ENCODE data around the gene CEACAM18.

The CEACAM18 gene

GRCh38 chr19:51478381-51479234, at the start of gene CEACAM18:
CEACAM18 (plus strand) TSS chr19:51478539.
- H3K4me3 ChIP-seq (ENCODE audit: low read depth, low read length, poor library complexity, severe bottlenecking) = no peak within 1 kb of the TSS
- no peaks in the 10 kb centered on the region for H3K9me3 ChIP-seq (ENCODE audit: low read length)
- H3K27me3 ChIP-seq (ENCODE audit: insufficient read depth, low read length) = peaks cover 4% of the 10 kb centered on the region; the same call in 1 of the 2 replicates
- no peaks in the 10 kb centered on the region for H3K36me3 ChIP-seq (ENCODE audit: insufficient read depth, low read length)
- no peaks in the 10 kb centered on the region for H3K9me2 ChIP-seq (ENCODE audit: low read depth, low read length)
- no peaks in the 10 kb centered on the region for H3F3A ChIP-seq (ENCODE audit: insufficient read depth, low read length)
- TF ChIP-seq CTCF (IDR thresholded peaks at IDR 0.05; ENCODE audit: low read length) (no peak), EZH2 (IDR thresholded peaks at IDR 0.05; ENCODE audit: borderline replicate concordance, low read length) (no peak)
- H3K27ac ChIP-seq (ENCODE audit: low read depth, low read length, poor library complexity, severe bottlenecking) = no peak within 1 kb of the TSS
- no peak within 1 kb of the TSS for H3K4me2 ChIP-seq (ENCODE audit: low read length)
- no peak within 1 kb of the TSS for H3K9ac ChIP-seq (ENCODE audit: low read length)
- no peaks in the 10 kb centered on the region for H4K20me1 ChIP-seq (ENCODE audit: insufficient read depth, low read length)
- H3K4me1 ChIP-seq (ENCODE audit: insufficient read depth, low read length, severe bottlenecking) = no peaks in the 10 kb centered on the region
- H2AFZ ChIP-seq (ENCODE audit: low read length) = no peak within 1 kb of the TSS
- H3K79me2 ChIP-seq (ENCODE audit: insufficient read depth, low read length) = no peaks in the 10 kb centered on the region

- Histone ChIP-seq H3F3A (ENCODE audit: insufficient read depth, low read length) (no peaks in the 10 kb centered on the region), H3K4me2 (ENCODE audit: low read length) (no peak overlapping the region), H3K9ac (ENCODE audit: low read length) (no peak overlapping the region), H3K4me1 (ENCODE audit: insufficient read depth, low read length, severe bottlenecking) (no peaks in the 10 kb centered on the region), H3K9me3 (ENCODE audit: low read length) (no peaks in the 10 kb centered on the region), H3K27me3 (ENCODE audit: insufficient read depth, low read length) (peaks cover 19% of the 10 kb centered on the region; the same call in 1 of the 2 replicates), H3K4me3 (ENCODE audit: low read depth, low read length, poor library complexity, severe bottlenecking) (no peak overlapping the region), H3K79me2 (ENCODE audit: insufficient read depth, low read length) (no peaks in the 10 kb centered on the region), H3K36me3 (ENCODE audit: insufficient read depth, low read length) (no peaks in the 10 kb centered on the region), H2AFZ (ENCODE audit: low read length) (no peak overlapping the region), H3K9me2 (ENCODE audit: low read depth, low read length) (no peaks in the 10 kb centered on the region), H4K20me1 (ENCODE audit: insufficient read depth, low read length) (no peaks in the 10 kb centered on the region), H3K27ac (ENCODE audit: low read depth, low read length, poor library complexity, severe bottlenecking) (no peak overlapping the region)
- TF ChIP-seq CTCF (IDR thresholded peaks at IDR 0.05; ENCODE audit: low read length) = no peak
- no peak for TF ChIP-seq EZH2 (IDR thresholded peaks at IDR 0.05; ENCODE audit: borderline replicate concordance, low read length)
Observed at GRCh38 chr19:51430221-51430620, 48.1 kb upstream of the CEACAM18 start.

GRCh38 chr19:51431124-51431523, 47.2 kb upstream of the CEACAM18 start:
- Histone ChIP-seq H2AFZ (ENCODE audit: low read length) (no peak overlapping the region), H3K4me1 (ENCODE audit: insufficient read depth, low read length, severe bottlenecking) (no peaks in the 10 kb centered on the region)

More at GRCh38 chr19:51431124-51431523, 47.2 kb upstream of the CEACAM18 start:
- H3K9me2 ChIP-seq (ENCODE audit: low read depth, low read length) = no peaks in the 10 kb centered on the region
- peaks cover 19% of the 10 kb centered on the region; the same call in 1 of the 2 replicates for H3K27me3 ChIP-seq (ENCODE audit: insufficient read depth, low read length)
- H3K4me3 ChIP-seq (ENCODE audit: low read depth, low read length, poor library complexity, severe bottlenecking) = no peak overlapping the region
- H3K36me3 ChIP-seq (ENCODE audit: insufficient read depth, low read length) = no peaks in the 10 kb centered on the region
- H3K27ac ChIP-seq (ENCODE audit: low read depth, low read length, poor library complexity, severe bottlenecking) = no peak overlapping the region
- no peak overlapping the region for H3K9ac ChIP-seq (ENCODE audit: low read length)
- no peaks in the 10 kb centered on the region for H3F3A ChIP-seq (ENCODE audit: insufficient read depth, low read length)
- no peaks in the 10 kb centered on the region for H4K20me1 ChIP-seq (ENCODE audit: insufficient read depth, low read length)
- no peak overlapping the region for H3K4me2 ChIP-seq (ENCODE audit: low read length)
- no peaks in the 10 kb centered on the region for H3K79me2 ChIP-seq (ENCODE audit: insufficient read depth, low read length)
- TF ChIP-seq CTCF (IDR thresholded peaks at IDR 0.05; ENCODE audit: low read length) = no peak
- TF ChIP-seq EZH2 (IDR thresholded peaks at IDR 0.05; ENCODE audit: borderline replicate concordance, low read length) = no peak
- no peaks in the 10 kb centered on the region for H3K9me3 ChIP-seq (ENCODE audit: low read length)
